Hippocampal formation (tissue), 2 donors: ENCODE data around the gene PLCB2.

Experiments
- DNase-seq, 2 donors: peaks; one replicate each; lab custom pipeline; 2025; lab: John Stamatoyannopoulos, UW

PLCB2 gene

DNA sequence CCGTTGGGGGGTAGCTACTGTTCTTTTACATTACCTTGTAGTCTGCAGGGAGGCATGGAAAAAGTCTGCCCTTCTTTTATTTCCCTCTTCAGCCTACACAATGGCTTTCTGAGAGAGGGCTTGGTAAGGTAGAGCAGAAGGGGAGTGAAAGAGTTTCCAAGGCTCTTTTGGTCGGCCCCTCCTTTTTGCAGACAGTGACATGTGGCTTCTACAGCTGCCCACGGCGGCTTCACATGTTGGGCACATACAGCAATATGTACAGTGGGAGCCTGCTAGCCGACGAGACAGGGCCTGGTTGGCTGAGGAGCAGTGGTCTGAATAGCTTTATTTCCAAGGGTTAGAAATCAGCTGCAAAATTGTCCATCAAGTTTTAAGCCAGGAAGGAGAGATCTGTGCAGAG is 19.7 kb upstream of the PLCB2 start:
- no peak for DNase-seq

DNA sequence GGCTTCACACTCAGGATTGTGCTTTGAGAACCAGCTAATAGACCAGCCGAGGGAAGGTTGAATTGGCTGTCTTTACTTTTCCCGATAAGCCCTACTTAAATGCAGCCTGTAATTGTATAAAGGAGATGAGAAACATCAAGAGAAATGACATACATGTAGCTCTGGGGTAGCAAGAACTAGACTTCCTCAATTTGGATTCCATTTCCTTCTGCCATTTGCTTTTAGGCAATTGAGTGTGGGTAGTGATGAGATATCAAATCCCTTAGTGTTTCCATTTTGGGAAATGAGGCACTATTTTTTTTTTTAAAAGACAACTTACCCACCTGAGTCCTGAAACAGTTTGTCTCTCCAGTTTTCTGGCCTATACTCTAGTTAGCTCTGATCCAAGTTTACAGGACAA is 18.0 kb upstream of the PLCB2 start:
- no peak for DNase-seq

DNA sequence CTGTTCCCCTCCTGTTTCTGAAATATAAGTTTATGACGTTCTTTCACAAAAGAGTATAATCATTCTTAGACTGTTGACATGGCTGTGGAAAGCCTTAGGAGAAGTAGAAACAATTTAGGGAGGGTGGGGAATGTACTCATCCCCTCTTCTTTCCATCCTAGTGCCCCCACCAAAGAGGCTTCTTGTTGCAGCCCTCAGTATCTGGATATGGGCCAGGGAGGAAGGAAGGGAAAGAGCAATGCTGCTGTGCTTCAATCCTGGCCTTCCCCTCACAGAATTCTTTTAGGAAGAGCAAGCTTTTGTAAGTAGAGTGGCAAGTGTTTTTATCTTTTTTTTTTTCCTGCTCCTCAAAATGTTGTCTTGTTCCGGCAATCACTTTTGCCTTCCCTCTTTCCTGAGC is 17.5 kb upstream of the PLCB2 start:
- no peak for DNase-seq

DNA sequence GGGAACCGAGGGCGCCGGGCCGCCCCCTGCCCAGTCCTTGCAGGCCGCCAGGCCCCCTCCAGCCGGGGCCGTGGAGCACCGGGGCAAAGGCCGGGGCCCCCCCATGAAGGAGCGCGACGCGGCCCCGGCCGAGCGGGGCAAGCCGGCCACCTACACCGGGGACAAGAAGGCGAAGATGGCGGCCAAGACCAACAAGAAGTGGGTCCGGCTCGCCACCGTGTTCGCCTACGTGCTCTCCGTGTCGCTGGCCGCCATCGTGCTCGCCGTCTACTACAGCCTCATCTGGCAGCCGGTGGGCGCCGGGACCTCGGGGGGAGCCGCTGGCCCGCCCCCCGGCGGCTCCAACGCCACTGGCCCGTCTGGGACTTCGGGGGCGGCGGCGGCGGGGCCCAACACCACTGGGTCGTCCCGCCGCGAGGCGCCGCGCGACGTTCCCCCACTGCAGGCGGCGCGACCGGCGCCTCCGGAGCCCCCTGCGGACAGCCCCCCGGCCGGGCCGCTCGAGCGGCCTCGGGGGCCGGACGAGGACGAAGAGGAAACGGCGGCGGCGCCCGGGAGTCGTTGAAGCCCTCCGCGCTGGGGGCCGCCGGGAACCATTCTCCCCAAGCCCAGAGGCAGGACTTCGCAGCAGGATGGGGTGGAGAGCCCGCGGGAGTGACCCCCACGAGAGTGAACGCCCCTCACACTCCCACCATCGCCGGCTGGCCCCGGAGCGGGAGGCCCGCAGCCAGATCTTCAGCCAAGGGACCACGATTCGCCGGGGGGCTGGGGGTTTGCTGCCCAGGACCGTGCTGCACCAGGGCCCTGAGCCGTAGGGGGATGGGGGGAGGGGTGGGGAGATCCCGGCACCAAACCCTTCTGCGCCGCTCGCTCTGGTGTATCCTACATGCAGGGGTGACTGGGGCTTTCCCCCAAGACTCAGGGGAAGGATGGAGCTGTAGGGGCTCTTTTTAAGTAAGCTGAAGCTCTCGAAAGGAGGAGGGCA is 16.5 kb upstream of the PLCB2 start:
- peak in 1 of 2 donors; percentile 33 for DNase-seq

DNA sequence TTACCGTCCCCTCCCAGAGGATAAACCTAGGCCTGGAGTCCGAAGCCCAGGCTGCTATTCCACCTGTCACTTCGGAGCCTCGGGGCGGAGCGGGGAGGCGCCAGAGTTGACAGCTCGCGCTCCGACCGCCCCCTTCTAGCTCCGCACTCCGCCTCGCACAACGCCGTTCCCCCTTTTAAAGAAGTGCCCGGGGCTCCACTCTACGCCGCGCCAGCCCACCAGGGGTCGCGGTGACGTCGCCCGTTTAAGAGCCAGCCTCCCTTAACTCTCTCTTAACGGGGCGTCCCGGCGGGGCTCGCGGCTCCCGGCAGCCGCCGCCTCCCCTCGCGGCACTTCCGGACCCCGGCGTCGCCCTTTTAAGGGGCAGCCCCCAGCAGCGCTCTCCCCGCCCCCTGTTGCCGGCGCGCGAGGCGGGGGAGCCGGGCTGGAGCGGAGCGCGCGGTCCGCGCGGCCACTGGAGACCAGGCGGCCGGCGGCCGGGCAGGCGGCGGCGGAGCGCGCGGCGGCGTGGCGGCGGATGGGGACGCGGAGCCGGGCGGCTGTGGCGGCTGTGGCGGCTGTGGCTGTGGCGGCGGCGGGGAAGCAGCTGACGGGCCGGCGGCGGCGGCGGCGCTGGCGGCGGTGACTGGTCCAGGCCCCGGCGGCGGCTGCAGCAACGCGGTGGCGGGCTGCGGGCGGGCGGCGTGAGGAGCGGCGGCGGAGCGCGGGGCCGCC is 15.7 kb upstream of the PLCB2 start, which contains the start of gene INAFM2:
INAFM2 (plus strand) TSS at position 454 of the 714 bp plus-strand sequence. CDS start 364 bp downstream, outside the sequence.
- peak; percentile 77 to 83 for DNase-seq

DNA sequence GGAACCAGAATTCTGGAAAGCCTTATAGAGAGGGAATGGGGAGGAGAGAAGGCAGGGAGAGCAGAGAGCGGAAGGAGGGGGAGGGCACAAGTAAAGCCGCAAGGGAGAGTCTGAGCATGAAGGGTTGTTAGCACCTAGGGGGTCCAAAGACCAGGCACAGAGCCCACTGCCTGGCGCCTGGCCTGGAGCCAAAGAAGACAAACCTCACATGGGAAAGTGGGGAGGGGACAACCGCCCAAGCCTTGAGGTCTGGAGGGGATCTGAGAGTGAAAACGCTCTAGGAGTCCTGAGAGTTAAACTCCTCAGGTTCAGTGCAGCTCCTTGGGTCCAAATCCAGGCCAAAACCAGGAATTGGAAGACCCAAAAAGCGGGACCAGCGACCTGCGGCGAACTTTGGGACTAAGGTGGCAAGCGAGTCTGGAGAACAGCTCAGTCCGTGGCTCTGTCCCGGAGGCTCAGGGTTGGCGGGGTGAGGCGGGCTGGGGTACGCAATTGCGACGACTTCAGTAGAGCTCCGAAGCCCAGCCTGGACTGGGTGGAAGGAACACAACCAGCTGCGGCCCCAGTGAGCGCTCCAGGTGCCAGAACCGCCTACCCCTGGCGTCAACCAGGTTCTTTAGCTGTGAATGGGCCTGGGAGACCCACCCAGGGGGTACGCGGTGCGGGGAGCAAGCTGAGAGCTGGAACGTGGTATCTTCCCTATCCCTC is 14.9 kb upstream of the PLCB2 start:
- DNase-seq: no peak

DNA sequence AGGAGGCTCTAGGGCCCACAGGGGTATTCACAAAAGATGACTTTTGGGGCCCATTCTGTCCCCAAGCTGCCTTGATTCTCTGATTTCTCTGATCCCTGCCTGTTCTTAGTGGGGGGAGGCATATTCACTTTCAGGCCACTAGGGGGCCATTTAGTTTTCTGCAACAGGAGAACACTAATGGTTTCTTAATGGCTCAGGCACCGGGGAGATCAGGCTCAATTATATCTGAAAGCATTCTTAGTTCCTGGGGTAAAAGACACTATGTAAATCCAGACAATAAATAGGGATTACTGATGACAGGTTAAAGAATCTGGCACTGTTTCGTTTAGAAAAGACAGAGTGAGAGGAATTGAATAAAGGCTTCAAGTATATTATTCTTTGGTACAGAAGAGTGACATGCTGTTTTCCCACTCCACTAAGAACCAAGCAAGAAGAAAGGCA is 13.2 kb upstream of the PLCB2 start:
- peak; percentile 24 to 86 for DNase-seq

DNA sequence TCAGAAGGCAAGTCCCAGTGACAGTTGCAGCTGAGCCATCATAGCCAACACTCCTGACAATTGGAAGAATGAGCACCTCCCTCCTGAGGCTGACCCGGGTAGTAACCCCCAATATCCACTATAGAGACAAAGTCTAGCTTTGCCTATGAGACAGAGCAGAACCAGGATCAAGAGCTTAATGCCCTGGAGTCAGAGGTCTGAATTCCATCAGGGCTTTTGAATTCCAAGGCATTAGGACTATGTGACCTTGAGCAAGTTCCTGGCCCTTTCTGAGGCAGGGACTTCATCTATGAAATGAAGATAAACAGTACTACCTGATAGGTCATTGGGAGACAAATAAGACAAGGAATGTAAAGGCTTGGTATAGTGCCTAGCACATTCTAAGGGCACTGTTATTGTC is 12.7 kb upstream of the PLCB2 start:
- DNase-seq: no peak

DNA sequence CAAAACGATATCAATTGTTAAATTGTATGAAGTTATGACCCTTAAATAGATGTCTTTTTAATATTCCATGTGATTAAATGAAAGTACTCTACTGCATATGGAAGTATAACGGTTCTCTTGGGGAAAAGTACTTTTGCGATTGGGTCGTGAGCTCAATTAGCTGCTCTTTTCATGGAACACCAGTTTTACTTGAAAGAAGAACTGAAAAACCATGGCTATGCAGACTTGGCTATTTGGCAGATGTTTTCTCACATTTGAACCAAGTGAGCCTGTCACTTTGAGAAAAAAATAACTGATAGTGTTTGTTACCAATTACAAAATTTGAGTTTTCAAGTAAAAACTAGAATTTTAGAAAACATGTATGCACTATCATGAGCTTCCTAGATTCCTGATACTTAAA is 9.8 kb upstream of the PLCB2 start:
- no peak for DNase-seq

DNA sequence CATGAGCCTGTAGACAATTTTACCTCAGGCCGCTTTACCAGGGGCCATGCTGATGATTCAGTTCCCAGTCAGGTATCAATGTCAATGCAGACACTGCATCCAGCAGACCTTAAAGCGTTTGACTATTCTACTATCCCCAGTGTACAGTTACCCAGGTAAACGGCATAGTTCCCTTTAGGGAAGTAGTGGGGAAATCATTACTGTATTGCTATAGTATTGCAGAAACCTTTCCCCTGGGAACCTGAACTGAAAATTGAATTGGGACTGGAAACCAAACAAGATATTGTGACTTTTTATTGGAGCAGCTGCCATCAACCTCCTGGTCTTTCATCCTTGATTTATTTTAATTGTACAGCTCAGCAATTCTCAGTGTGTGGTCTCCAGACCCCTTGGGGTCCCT is 9.2 kb upstream of the PLCB2 start:
- DNase-seq: no peak

DNA sequence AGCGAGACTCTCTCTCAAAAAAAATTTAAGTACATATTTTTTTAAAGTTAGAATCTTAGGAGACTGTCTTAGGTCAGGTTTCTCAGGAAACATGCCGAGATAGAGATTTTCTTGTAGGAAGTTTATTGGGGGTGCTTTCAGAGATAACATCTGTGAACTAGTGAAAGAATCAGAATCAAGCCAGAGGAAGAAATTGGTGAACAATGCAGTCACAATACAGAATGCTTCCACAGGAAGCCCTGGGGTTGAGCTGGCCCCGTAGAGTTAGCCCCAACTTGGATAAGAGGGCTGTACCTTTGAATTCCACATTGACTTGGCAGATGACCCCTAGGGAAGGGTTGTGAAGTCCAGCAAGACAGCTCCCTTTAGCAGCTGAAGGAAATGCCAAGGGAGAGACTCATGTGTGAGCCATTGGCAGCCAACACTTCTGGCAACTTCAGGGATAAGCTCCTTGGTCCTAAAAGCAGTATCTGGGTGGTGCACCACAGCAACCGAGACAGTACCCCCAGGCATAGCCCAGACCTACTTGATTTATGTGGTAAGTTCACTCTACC is 7.1 kb upstream of the PLCB2 start:
- no peak for DNase-seq

DNA sequence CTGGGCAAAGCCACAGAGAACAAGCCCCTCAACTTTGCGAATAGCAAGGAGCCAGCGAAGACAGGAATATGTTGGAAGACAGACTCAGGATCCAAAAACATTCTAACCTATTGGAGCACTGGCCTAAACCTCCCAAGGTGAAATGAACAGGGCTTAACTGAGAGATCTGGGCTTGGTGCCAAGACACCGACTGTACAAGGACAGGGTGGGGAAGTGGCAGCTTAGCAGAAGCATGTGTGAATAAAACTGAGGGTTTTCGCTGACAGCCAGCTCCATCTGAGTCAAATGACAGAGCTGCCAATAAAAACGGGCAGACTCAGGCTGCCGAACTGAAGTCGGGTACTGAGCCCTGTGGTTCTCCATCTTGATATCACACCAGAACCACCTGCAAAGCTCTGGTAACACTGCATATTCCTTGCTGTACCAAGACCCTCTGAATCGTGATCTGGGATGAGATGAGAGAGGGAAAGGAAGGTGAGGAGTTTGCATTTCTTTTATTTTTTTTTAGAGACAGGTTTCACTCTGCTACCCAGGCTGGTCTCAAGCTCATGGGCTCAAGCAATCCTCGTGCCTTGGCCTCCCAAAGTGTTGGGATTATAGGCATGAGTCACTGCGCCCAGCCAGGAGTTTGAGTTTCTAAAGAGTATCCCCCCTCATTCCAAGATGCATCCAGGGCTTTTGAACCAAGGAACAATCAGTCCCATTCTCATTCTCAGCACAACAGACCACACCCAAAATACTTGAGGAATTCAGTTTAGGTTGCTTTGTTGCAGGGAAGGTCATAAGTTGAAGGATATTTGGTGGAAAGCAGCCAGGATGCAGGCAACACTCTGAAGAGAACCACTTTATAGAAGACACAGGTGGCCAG is 6.0 kb upstream of the PLCB2 start:
- DNase-seq: peak in 1 of 2 donors; percentile 17

DNA sequence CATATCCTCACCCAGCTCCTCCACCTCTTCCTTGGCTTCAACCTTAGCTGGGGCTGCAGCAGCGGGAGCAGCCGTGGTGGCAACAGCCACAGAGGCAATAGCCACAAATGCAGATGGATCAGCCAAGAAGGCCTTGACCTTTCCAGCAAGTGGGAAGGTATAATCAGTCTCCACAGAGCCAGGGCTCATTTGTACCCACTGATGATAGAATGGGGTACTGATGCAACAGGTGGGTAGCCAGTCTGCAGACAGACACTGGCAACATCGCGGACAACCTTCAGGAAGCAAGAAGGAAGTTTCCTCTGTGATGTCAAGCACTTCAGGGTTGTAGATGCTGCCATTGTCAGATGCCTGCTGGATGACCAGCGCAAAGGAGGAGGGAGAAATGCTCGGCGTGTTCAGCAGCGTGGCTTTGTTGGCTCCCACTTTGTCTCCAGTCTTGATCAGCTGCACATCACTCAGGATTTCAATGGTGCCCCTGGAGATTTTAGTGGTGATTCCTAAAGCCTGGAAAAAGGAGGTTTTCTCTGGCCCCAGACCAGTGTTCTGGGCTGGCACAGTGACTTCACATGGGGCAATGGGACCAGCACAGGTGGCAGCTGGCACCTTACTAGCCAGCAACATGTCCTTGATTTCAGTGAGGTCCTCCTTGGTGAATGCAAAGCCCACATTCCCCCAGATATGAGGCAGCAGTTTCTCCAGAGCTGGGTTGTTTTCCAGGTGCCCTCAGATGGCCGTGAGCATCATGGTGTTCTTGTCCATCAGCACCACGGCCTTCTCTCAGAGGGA is 4.8 kb upstream of the PLCB2 start:
- DNase-seq: no peak

DNA sequence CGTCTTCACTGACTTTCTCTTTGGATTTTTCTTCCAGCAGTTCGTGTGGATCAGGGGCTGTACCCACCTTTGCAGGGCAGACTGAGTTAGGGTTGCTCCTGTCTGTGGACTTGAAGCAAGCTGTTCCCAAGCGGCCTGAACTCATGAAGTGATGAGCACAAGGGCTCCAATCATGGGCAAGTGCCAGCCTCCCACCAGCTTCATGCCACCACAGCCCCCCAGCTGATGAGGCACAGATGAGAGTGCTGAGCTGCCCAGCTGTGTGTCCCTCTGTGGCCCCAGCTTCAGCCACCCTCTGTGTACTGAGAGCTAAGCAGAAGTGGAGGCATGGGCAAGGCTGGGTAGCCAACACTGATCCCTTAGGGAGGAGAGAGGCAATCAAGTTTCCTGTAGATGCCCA is 3.3 kb upstream of the PLCB2 start:
- DNase-seq: no peak

DNA sequence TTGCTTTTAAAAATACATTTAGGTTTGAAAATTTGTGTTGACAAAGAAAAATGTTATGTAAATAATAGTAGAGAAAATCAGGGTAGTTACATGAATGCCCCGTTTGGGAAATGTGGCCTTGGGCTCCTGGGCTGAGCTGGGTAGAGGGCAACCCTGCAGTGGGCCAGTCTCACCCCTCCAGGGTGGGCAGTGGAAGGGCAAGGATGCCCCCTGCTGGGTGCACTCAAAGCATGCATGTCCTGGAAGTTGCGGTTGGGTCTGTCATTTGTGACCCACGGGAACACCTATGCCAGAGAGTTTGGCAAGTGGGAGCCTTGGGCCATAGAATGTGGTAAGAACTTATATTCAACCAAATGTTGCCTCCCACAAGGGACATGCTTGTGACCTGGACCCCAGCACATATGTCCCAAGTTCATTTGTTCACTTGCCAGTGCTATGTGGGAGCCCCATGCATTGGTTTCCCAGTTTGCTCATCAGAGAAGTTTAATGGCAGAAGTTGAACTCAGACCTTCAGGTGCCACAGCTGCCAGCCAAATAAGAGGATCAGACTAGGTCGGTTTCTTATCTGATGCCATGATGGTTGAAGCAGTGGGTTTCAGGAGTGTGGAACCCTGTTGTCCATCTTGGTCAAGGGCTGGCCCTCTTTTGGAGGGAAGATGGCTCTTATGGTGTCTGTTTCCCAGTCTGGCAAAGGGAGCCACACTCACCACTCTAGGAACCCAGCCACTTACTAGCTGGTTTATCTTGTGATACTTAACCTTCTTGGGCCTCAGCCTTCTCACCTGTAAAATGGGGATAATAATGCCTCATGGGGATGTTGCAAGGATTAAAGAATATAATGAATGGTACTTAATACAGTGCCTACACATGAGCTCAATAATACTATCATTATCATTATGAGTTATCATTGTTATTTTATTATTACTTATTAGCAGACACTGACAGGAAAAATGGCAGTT is 2.5 kb upstream of the PLCB2 start:
- DNase-seq: no peak

DNA sequence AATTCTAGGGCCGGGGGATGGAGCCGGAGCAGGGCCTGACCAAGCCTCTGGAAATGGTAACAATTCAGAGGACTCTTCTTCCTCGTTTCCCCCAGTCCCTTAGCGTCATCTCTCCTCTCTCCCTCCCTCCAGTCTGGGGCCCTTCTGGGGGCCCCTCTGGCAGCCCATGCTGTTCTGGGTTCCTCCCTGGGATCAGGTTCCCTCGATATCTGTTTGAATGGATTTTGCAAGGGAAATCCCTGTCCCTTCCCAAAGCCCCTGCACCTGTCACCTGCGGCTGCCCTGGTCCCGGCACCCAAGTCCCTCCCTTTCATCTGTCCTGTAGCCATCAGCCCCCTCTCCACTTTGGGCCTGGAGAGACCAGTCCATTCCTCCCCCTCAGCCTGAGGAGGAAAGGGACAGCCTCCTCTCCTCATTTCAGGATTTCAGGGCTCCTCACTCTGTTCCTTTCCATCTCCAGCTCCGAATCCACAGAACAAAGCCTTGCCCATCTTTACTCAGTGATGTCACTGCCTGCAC is 1.7 kb upstream of the PLCB2 start:
- no peak for DNase-seq

DNA sequence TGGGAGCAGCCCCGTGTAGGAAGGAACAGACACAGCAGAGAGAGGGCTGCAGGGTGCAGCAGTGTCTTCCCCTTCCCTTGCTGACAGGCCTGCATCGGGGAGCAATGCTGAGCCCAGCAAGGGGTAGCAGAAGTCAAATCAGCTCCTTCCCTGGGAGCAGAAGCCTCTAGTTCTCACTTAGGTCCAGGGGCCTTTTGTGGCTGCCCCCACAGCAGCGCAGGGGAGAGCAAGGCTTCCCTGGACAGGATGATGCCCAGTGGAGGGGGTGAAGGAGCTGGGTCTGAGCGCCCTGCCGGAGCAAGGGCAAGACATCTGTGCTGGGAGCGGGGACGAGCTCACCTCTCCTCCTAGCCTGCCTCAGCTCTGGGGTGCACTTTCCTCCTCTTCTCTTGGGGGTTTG is 827 bp downstream of the PLCB2 start:
- DNase-seq: no peak

DNA sequence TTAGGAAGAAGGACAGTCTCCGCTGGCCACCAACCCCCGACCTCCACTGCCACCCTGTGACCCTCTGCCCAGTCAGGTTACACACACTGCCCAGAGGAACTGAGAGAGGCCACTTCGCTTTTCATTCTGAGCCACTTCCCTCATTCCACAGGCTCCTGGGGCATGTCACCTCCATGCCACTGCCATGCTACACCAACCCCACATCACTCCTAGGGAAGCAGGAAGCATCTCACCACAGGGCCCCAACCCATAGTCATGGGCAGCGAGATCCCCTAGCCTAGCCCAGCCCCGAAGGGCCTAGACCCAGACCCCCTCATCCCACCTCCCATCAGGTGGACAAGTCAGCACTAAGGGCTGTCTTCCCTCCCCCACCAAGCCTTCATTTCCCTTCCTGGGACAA is 1.4 kb downstream of the PLCB2 start:
- peak in 1 of 2 donors; percentile 24 for DNase-seq

DNA sequence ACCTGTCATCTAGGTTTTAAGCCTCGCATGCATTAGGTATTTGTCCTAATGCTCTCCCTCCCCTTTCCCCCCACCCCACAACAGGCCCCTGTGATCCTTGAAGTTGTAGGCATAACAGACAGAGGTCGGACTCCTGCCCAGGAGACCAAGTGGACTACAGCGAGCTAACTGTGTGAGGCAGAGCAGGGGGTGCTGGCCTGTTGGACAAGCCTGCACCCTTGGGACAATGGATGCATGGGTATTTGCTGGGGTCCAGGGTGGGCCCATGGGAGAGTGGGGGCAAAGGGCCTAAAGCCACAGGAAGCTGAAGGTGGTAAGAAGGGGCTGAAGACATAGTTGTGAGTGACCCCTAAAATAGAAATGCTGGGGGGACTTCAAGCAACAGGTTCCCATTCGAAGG is 2.5 kb downstream of the PLCB2 start:
- DNase-seq: no peak
